Activated CD8-positive, alpha-beta memory T cell treated with anti-CD3 and anti-CD28 coated beads for 48 hours (primary cell): ENCODE results near the gene CD55.

ENCODE experiments used
- DNase-seq, 3 experiments: peaks; one replicate each; pipeline ENCODE4 v3.0.0-alpha.2; 2020; ENCODE audit warnings: low read depth in 2 of 3, low spot score in 2 of 3

CD55 gene

GRCh38 chr1:207355513-207356295, 34.2 kb downstream of the CD55 start:
- DNase-seq = no peak

- DNase-seq = no peak
Observed at GRCh38 chr1:207361029-207361428, 39.6 kb downstream of the CD55 start.

- no peak for DNase-seq
Observed at GRCh38 chr1:207361889-207362288, 40.4 kb downstream of the CD55 start.

GRCh38 chr1:207362962-207363860, 41.7 kb downstream of the CD55 start:
- no peak for DNase-seq

GRCh38 chr1:207363871-207364270, 42.4 kb downstream of the CD55 start:
- no peak for DNase-seq

- DNase-seq = no peak
Observed at GRCh38 chr1:207364614-207365013, 43.1 kb downstream of the CD55 start.

GRCh38 chr1:207365063-207365462, 43.6 kb downstream of the CD55 start:
- DNase-seq = no peak

- DNase-seq = no peak
Observed at GRCh38 chr1:207366022-207366421, 44.5 kb downstream of the CD55 start.

GRCh38 chr1:207388721-207389120, 67.2 kb downstream of the CD55 start:
- DNase-seq = no peak

- DNase-seq = no peak
Observed at GRCh38 chr1:207389728-207390464, 68.4 kb downstream of the CD55 start.

GRCh38 chr1:207393610-207394009, 72.1 kb downstream of the CD55 start:
- no peak for DNase-seq

- no peak for DNase-seq
Observed at GRCh38 chr1:207396168-207396746, 74.8 kb downstream of the CD55 start.

GRCh38 chr1:207397525-207397926, 76.0 kb downstream of the CD55 start:
- no peak for DNase-seq

- no peak for DNase-seq
Observed at GRCh38 chr1:207398986-207399385, 77.5 kb downstream of the CD55 start.

- DNase-seq = no peak
Observed at GRCh38 chr1:207401578-207401977, 80.1 kb downstream of the CD55 start.

GRCh38 chr1:207402744-207403143, 81.3 kb downstream of the CD55 start:
- no peak for DNase-seq

- DNase-seq = no peak
Observed at GRCh38 chr1:207404849-207405525, 83.5 kb downstream of the CD55 start.

- DNase-seq = no peak
Observed at GRCh38 chr1:207405814-207406213, 84.3 kb downstream of the CD55 start.

- no peak for DNase-seq
Observed at GRCh38 chr1:207407655-207408260, 86.3 kb downstream of the CD55 start.
